ENCODE measurements around the gene S1PR3.

The S1PR3 gene

GRCh38 chr9:88983865-88984542, 7.3 kb upstream of the S1PR3 start:
- no peak for TF ChIP-seq CTCF (IDR thresholded peaks at IDR 0.05; ENCODE audit: insufficient read depth, low read length, missing control alignments)
- no peak for DNase-seq (ENCODE audit: low read depth, low spot score)
- POLR2A ChIA-PET, result no interaction called here
- H3K4me3 ChIP-seq (ENCODE audit: low read depth, low read length), result no peak overlapping the region
- CTCF ChIA-PET, result interaction anchor here (0.7 kb wide), 1 partner anchor 9 kb away, joined by 3 read pairs; no protein-coding TSS in a partner anchor

- TF ChIP-seq CTCF (IDR thresholded peaks at IDR 0.05; ENCODE audit: insufficient read depth, low read length, missing control alignments), result no peak
- ChIA-PET POLR2A (no interaction called here), CTCF (no interaction called here)
- no peak overlapping the region for H3K4me3 ChIP-seq (ENCODE audit: low read depth, low read length)
- DNase-seq (ENCODE audit: low read depth, low spot score), result no peak
These were observed 6.8 kb upstream of the S1PR3 start for GRCh38 chr9:88984543-88984883.

- TF ChIP-seq CTCF (IDR thresholded peaks at IDR 0.05; ENCODE audit: insufficient read depth, low read length, missing control alignments), result no peak
- POLR2A ChIA-PET, result no interaction called here
- CTCF ChIA-PET, result no interaction called here
These were observed 5.7 kb upstream of the S1PR3 start for GRCh38 chr9:88985616-88986015.

GRCh38 chr9:88986776-88987175, 4.5 kb upstream of the S1PR3 start:
- CTCF ChIA-PET, result no interaction called here

More at GRCh38 chr9:88985616-88986015, 5.7 kb upstream of the S1PR3 start:
- no peak for DNase-seq (ENCODE audit: low read depth, low spot score)
- no peak overlapping the region for H3K4me3 ChIP-seq (ENCODE audit: low read depth, low read length)

GRCh38 chr9:88987661-88988060, 3.6 kb upstream of the S1PR3 start:
- ChIA-PET POLR2A (no interaction called here), CTCF (interaction anchor here (1.1 kb wide), 1 partner anchor 266 kb away, joined by 3 read pairs; no protein-coding TSS in a partner anchor)
- no peak overlapping the region for H3K4me3 ChIP-seq (ENCODE audit: low read depth, low read length)
- DNase-seq (ENCODE audit: low read depth, low spot score), result no peak
- TF ChIP-seq CTCF (IDR thresholded peaks at IDR 0.05; ENCODE audit: insufficient read depth, low read length, missing control alignments), result no peak

More at GRCh38 chr9:88986776-88987175, 4.5 kb upstream of the S1PR3 start:
- TF ChIP-seq CTCF (IDR thresholded peaks at IDR 0.05; ENCODE audit: insufficient read depth, low read length, missing control alignments), result no peak
- H3K4me3 ChIP-seq (ENCODE audit: low read depth, low read length), result no peak overlapping the region
- POLR2A ChIA-PET, result no interaction called here
- DNase-seq (ENCODE audit: low read depth, low spot score), result no peak

GRCh38 chr9:88988796-88989641, 2.2 kb upstream of the S1PR3 start:
- peak; percentile 34 for DNase-seq (ENCODE audit: low read depth, low spot score)
- no peak overlapping the region; the same call in 1 of the 2 replicates for H3K4me3 ChIP-seq (ENCODE audit: low read depth, low read length)
- POLR2A ChIA-PET, result no interaction called here
- CTCF ChIA-PET, result interaction anchor here (1.1 to 1.7 kb wide), 2 partner anchors 12 to 268 kb away, joined by 3 to 7 read pairs; no protein-coding TSS in a partner anchor
- TF ChIP-seq CTCF (IDR thresholded peaks at IDR 0.05; ENCODE audit: insufficient read depth, low read length, missing control alignments), result no peak

All from AG04449 (cell line).